ENCODE measurements around the gene ST3GAL2.

The ST3GAL2 gene, protein sequence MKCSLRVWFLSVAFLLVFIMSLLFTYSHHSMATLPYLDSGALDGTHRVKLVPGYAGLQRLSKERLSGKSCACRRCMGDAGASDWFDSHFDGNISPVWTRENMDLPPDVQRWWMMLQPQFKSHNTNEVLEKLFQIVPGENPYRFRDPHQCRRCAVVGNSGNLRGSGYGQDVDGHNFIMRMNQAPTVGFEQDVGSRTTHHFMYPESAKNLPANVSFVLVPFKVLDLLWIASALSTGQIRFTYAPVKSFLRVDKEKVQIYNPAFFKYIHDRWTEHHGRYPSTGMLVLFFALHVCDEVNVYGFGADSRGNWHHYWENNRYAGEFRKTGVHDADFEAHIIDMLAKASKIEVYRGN

DNA sequence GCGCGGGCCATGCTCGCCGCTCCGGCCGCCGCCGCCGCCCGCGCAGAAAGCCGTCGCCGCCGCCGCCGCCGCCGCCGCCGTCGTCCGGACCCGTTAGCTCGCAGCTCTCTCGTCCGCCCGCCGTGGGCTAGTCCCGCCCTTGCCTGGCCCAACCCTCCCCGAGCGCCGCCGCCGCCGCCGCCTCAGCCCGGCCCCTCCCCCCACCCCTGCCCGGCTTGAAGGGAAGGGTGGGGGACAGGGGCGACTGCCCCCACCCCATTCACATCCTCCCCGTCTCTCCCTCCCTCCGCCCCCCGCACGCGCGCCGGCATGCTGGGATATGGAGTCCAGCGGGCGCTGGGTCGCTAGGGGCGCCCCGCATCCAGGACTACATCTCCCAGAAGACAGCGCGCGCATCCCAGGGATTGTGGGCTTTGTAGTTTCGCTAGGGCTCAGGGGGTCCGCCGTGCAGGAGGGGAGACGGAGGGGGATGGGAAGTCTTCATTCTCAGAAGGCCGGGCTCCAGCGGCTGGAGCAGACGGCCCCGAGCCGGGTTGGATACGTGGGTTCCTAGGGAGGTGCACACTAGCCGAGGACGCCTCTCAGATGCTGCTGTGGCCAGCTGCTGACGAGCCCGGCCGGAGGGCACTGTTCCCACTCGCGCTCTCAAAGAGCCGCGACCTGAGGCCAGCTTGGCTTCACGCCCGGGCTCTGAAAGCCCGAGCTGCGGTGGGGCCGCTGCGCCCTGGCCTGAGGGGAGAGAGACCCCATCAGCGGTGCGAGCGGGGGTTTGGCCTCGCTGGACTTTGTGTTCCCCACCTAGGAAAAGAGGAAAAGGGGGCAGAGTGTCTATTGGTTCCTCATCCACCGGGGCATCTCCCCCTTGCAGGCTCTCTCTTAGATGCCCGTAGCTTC is at the start of gene ST3GAL2:
ST3GAL2 (minus strand) TSS at position 132 of the 894 bp plus-strand sequence. CDS start 40,570 bp downstream, outside the sequence.
- peak; percentile 81 for DNase-seq

DNA sequence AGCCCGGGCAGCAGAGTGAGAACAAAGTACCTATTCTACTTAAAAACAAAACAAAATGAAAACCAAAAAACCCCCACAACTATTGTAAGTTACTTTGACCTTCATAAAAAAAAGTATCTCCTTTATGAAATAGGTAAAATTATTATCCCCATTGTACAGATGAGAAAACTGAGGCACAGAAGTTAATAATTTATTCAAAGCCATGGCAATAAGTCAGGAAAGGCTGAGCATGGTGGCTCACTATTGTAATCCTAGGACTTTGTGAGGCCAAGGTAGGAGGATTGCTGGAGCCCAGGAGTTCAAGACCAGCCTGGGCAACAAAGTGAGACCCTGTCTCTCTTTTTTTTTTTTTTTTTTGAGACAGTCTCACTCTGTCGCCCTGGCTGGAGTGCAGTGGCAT is 46.0 kb upstream of the ST3GAL2 start:
- no peak for DNase-seq

DNA sequence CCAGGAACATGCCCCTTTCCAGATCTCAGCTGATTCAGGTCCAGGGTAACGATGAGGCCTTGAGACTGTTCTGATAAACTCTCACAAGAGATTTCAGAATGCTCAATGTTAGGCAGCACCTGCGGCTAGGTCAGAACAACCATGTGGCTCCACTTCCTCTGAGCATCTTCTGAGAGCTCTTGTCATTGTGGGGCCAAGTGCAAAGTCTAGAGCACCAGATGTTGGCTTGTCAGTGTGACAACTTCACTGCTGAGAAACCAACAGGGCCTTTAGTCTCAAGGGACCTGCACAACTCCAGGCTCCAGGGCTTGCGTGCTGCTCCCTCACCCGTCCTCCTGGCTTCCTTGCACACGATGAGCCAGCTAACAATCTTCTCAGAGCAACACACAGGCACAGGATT is 44.5 kb upstream of the ST3GAL2 start:
- no peak for DNase-seq

DNA sequence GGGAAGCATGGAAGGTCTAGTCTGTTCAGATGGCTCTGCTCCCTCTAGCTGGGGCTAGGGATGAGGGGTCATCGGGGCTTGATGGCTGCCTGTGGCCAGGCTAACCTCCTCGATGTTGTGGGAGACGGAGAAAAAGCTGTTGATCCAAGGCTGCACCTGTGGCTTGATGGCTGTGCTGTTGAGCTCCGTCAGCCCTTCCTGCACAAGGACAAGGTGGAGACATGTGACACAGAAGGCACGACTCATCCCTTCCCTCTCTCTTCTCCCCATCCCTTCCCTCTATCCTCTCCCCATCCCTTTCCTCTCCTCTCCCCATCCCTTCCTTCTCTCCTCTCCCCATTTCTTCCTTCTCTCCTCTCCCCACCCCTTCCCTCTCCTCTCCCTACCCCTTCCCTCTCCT is 43.7 kb upstream of the ST3GAL2 start:
- DNase-seq = no peak

DNA sequence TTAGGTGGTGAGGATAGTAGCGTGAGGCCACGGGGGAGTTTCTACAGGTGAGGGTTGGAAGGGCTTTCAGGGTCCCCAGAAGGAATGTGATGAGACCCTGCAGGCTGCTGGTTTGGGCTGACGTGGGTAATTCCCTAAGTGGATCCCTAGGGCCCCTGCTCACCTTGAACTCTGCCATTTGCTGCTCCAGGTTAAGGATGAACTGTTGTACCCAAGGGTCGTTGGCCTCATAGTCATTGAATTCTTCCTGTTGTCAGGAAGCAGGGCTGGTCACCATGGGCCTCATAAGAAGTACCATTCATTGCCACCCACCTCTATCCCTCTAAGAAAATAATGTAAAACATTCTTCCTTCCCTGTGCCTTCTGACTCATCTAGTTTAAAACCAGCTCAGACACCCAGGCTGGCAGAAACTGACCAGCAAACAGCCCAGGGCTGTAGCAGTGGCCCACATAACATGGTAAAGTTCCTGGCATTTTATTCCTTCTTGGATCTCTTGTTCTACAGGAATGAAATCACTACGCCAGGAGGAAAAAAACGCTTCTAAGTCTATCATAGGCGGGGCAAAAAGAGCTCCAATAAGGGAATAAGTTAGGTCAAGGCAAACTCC is 43.1 kb upstream of the ST3GAL2 start:
- no peak for DNase-seq

DNA sequence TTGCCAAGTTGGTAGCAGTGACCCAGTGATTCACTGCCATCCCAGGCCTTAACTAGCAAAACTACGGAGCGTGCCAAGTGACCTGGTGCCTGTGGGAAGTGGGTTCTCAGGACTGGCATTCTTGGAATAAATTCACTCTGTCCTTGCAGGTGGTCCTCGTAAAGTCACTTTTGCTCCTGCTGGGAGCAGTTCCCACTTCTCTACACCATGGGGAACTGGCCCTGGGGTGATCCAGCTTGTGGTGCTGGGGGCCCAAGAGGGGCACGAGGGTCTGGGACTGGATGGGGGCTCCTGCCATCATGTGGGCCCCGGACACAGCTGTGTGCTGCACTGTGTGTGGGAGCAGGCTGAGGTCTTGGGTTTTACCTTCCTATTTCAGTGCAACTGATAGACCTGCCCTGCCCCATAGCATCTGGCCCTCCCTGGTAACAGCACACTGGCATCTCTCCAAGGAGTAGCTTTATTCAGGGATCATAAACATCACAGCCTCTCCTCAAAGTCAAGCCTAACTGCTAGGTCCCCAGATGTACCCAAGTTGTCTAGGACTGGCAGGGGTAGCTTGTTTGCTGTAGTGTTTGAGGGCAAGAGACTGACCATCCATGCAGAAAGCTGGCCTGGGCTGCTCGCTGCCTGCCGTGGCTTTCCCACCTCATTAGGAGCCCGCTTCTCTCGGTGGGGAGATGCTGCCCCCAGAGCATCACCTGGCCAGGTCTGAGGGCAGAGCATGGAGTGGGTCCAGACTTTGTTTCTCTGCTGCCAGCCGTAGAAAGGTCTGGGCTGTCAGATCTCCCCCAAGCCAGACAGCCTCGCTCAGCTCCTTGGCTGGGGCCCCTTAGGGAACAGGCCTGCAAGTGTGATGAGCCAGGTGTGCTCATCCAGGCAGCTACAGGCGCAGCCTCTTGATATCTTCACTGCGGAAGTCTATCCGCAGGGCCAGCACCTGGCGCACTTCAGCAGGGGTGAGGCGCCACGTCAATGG is 41.5 kb upstream of the ST3GAL2 start:
- peak; percentile 85 for DNase-seq

DNA sequence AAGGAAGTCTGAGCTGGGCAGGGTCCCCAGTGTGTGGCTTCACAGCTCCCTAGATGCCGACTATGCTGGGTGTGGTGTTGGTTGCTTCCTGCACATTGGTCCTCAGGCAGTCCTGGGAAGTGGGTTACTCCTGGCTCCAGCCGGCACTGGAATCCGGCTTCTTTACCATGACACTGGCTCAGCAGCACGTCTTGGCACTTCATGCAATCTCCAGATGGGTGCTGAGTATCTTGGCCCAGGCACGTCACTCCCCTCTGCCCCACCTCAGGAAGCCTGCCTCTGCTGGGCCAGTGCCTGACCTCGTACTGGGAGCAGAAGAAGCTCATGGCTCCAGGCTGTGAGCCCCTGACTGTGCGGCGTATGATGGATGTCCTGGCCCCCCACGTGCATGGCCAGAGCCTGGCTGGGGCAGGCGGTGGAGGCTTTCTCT is 40.0 kb upstream of the ST3GAL2 start:
- DNase-seq = peak; percentile 62

DNA sequence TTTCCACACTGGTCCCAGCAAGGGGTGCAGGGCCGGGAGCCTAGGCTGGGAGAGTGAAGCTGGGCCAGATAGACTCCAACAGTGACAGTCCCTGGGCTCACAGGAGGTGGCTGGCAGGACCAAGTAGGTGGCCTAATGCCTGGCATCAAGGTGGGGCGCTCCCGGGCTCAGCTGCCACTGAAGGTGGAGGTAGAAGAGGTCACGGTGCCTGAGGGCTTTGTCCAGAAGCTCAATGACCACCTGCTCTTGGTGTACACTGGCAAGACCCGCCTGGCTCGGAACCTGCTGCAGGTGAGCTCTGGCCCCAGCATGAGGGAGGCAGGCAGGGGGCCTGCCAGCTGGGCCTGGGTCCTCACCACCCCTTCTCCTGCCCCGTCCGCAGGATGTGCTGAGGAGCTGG is 39.3 kb upstream of the ST3GAL2 start:
- no peak for DNase-seq

DNA sequence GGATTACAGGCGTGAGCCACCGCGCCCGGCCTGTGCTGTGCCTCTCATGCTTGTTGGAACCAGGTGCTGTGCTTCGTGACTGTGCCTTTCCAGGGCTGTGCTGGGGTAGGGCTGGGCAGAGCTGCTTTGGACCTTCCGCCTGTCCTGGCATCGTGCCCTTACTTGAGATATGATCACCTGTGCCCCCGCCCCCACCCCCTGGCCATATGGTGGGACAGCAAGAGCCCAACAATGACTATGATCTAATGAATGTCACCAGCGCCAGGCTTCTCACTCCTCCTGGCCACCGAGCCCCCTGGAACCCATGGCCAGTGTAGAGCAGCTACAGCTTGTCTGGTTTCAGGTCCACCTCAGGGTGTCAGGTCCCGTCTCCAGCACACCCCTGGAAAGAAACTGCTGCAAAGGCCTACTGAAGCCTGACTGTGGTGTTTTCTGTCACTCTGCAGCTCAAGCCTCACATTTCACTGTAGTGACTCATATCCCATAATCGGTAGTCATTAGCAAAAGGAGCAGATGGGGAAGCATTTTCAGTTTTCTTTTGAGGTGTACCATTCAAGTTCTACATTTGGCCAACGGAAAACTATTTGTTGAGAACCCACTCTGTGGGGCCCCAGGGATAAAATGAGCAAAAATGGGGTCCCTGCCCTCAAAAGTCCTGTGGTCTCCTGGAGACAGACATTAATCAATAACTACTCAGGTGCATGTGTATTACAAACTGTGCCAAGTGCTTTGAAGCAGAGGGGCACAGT is 37.5 kb upstream of the ST3GAL2 start:
- DNase-seq = peak; percentile 96

DNA sequence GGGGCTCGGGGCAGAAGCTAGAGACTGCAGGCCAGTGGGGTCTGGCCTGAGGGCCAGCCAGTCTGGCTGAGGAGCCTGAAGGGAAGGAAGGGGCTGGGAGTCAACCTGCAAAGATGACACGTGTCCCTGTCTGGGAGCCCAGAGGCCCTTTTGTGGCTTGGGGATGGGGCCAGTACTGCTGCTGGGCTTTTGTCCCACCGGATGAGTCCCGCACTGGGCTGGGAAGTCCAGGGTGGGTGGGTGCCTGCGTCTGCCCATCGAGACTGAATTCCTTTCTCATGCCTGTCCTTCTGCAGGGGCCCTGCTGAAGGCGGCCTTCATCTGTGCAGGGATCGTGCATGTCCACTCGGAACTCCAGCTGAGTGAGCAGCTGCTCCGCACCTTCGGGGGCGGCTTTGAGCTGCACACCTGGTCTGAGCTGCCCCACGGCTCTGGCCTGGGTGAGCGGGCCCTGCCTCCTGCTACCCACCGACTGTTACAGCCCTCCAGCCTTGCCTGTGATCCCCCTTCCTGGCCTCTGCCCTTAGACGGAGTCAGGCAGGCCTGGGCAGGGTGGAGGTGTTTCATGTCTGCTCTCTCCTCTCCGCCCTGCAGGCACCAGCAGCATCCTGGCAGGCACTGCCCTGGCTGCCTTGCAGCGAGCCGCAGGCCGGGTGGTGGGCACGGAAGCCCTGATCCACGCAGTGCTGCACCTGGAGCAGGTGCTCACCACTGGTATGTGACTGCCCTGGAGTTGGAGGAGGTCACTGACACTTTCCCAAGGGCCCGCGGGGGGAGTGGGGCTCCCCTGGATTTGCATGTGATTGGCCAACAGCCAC is 36.4 kb upstream of the ST3GAL2 start:
- no peak for DNase-seq

DNA sequence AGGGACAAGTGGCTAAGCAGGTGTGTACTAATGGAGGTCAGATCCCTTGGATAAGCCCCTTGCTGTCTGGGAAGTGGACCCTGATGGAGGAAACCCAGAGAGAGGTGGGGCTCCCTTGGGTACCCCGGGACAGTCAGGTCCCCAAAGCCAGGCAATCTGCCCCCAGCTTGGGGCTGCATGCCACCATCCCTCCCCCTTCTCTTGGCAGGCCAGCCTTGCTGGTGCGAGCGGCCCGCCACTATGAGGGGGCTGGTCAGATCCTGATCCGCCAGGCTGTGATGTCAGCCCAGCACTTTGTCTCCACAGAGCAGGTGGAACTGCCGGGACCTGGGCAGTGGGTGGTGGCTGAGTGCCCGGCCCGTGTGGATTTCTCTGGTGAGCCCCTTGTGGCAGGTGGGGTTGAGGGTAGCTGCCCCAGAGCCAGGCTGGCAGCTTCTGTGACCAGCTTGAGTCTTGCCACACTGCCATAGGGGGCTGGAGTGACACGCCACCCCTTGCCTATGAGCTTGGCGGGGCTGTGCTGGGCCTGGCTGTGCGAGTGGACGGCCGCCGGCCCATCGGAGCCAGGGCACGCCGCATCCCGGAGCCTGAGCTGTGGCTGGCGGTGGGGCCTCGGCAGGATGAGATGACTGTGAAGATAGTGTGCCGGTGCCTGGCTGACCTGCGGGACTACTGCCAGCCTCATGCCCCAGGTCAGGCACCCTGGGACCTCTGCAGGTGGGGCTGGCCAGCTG is 35.6 kb upstream of the ST3GAL2 start:
- no peak for DNase-seq

DNA sequence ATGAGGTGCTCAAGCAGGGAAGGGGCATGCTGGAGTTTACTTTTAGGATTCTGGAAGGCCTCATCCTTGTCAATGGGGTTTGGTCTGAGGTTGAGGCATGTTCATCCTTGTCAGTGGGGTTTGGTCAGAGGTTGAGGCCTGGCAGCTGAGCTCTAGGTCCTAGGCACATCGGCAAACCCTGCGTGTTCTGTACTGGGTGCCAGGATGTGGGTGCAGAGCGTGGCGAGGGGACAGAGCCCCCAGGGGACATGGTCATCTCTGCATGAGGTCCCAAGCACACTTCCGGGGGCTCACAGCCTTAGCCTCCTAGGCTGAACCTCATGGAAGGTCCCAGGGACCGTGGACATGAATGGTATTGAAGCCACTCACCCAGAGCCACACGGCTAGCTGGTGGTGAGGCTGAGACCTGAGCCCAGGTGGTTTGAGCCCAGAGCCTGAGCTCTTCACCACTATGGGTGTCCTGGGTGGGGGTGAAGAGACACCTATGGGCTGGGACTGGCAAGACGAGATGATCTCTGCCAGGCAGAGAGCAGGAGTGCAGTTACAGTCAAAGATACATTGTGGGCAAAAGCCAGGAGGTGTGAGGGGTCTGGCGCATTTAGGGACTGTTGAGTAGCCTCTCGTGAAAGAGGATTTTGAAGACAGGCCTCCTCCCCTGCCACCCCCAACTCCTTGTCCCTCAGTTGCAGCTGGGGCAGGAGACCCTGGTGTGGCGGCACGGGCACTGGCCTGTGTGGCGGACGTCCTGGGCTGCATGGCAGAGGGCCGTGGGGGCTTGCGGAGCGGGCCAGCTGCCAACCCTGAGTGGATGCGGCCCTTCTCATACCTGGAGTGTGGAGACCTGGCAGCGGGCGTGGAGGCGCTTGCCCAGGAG is 34.8 kb upstream of the ST3GAL2 start:
- DNase-seq = no peak

DNA sequence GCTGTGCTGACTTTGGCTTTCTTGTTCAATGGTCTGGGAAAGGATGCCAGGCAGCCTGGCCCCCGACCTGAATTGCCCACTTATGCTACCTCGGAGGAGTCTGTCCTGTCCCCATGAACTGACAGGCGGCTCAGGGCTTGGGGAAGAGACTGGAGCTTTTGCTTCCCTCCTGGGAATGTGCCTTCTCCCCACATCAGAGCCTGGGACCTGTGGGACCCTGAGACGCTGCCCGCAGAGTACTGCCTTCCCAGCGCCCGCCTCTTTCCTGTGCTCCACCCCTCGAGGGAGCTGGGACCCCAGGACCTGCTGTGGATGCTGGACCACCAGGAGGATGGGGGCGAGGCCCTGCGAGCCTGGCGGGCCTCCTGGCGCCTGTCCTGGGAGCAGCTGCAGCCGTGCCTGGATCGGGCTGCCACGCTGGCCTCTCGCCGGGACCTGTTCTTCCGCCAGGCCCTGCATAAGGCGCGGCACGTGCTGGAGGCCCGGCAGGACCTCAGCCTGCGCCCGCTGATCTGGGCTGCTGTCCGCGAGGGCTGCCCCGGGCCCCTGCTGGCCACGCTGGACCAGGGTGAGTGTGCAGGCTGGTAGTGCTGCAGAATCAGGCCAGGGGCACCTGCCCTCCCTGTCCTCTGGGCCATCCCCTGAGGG is 34.0 kb upstream of the ST3GAL2 start:
- no peak for DNase-seq

DNA sequence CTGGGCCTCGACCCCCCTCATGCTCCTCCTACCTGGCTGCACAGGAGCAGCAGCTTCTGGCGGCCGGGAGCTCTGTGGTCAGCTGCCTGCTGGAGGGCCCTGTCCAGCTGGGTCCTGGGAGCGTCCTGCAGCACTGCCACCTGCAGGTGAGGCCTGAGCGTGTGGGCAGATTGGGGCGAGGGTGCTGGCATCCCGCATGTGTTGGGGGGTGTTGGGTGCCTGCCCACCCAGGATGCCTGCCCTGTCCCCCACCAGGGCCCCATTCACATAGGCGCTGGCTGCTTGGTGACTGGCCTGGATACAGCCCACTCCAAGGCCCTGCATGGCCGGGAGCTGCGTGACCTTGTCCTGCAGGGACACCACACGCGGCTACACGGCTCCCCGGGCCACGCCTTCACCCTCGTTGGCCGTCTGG is 32.0 kb upstream of the ST3GAL2 start:
- DNase-seq = no peak

DNA sequence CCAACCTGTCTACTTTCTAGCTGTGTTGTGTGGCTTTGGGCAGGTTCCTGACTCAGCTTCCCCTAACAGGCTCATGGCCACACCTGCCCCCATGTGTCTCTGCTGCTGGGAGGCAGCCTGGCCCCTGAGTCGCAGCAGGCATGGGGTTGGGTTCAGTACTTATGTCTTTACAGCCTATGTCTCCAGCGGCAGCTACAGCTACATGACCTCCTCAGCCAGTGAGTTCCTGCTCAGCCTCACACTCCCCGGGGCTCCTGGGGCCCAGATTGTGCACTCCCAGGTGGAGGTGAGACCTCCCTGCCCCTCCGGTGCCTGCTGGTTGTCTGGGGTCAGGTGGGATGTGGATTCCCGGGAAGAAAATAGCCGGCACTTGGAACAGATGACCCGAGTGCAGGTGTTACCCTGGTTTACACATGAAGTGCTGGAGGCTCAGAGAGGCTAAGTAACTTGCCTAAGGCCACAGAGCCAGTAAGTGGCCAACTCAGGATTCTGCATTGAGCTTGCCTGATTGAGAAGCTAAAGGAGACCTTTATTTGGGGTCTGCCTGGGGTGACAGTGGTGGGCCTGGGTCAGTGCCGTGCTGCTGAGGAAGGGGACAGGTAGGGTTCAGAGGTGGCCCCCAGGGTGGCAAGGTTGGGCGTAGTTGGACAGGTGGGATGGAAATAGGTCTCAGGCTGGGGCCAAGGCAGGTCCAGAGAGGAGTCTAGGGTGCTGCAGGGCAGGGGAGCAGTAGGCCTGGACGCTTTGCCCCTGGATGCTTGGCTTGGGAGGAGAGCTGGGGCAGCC is 31.4 kb upstream of the ST3GAL2 start:
- no peak for DNase-seq

DNA sequence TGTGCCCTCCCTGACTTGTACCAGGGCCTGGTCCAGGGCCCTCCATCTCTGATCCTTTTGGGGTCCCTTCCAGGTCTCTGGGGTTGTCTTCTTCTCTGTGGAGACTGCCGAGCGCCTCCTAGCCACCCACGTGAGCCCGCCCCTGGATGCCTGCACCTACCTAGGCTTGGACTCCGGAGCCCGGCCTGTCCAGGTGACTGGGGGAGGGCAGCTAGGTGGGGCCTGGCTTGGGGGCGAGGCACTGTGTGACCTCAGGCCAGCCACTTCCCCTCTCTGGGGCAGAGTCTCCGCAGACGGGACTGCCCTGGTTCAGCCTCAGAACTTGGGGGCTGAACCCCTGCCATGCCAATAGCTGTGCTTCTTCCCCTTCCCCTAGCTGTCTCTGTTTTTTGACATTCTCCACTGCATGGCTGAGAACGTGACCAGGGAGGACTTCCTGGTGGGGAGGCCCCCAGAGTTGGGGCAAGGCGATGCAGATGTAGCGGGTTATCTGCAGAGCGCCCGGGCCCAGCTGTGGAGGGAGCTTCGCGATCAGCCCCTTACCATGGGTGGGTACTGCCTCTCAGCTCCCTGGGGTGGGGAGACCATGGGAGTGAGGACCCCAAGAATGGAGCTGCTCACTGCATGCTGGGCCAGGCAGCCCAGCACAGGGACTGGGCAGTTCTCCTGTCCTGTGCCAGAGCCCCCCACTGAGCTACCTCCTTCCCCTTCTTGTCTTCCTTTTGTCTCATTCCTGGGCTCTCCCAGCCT is 30.1 kb upstream of the ST3GAL2 start:
- no peak for DNase-seq

DNA sequence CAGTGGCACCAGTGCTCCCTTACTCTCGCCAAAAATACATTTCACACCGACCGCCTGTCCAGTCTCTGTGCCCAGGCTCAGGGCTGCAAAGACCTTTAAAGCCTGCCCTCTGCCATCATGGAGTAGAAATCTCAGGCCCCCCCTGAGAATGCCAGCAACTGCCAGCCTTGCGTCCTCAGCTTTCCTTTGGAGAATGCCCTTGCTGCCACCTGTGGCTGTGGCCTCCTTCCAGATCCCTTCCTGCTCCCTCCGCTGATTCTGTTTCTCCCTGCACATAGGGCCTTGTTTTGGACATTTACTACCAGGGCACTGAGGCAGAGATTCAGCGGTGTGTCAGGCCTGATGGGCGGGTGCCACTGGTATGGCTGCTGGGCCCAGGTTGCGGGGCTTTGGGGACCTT is 28.7 kb upstream of the ST3GAL2 start:
- DNase-seq = no peak

Measured in DMS 273 treated with DMSO at 0.1 percent for 48 hours (cell line).